HEK293 (cell line): Measurements from ENCODE around the gene SUSD2.
A peak's percentile ranks its signal among the peaks of the same experiment; 100 is the strongest.

Source experiments
- CTCF ChIA-PET: fragments of 350-600 bp; formaldehyde crosslinking; extraction: SDS; loops from one replicate; lab custom pipeline; 2021; ENCODE audit warnings: antibody characterized with exemption; lab: Yijun Ruan, JAX
- POLR2A ChIA-PET: fragments of 300-600 bp; formaldehyde crosslinking; extraction: SDS; loops from one replicate; lab custom pipeline; 2020; ENCODE audit warnings: antibody characterized with exemption, inconsistent platforms; lab: Yijun Ruan, JAX
- H3K27ac ChIP-seq: fragments of 200-500 bp; sonication (Bioruptor generic); 2 replicates; pipeline ENCODE4 v1.5.1; 2014; ENCODE audit warnings: low read depth, low read length, control low read depth, inconsistent platforms; ENCODE audit errors: extremely low read depth
- H3K36me3 ChIP-seq, 2 experiments: fragments of 200-500 bp in 1 of 2; sonication (Bioruptor generic) in 1 of 2; 1 replicate in 1 of 2; 2 replicates in 1 of 2; pipeline ENCODE4 v1.5.1; 2014 to 2017; ENCODE audit warnings: inconsistent platforms in 2 of 2, low read length in 2 of 2; ENCODE audit not compliant: control insufficient read depth in 2 of 2, insufficient read depth in 1 of 2
- H3K4me1 ChIP-seq: fragments of 200-500 bp; sonication (Bioruptor generic); 2 replicates; pipeline ENCODE4 v1.5.1; 2014; ENCODE audit warnings: mild to moderate bottlenecking, low read length, inconsistent platforms; ENCODE audit not compliant: control insufficient read depth, insufficient read depth
- H3K4me3 ChIP-seq: 2 replicates; pipeline ENCODE4 v1.5.1; 2011; ENCODE audit warnings: low read depth, mild to moderate bottlenecking, control low read depth, low read length, moderate library complexity
- H3K9me3 ChIP-seq: fragments of 200-500 bp; sonication (Bioruptor generic); 2 replicates; pipeline ENCODE4 v1.5.1; 2014; ENCODE audit warnings: low read depth, low read length, inconsistent platforms; ENCODE audit not compliant: control insufficient read depth, insufficient read depth
- BCL11A ChIP-seq: fragments of 450-650 bp; formaldehyde crosslinking; IDR thresholded peaks from 2 replicates; pipeline ENCODE4 v1.5.1; 2016; ENCODE audit warnings: low read depth, missing biosample characterization, missing genetic modification characterization
- FEZF1 ChIP-seq: fragments of 450-650 bp; formaldehyde crosslinking; IDR thresholded peaks from 2 replicates; pipeline ENCODE4 v1.5.1; 2016; ENCODE audit warnings: missing biosample characterization, missing genetic modification characterization
- KLF8 ChIP-seq: fragments of 450-650 bp; formaldehyde crosslinking; IDR thresholded peaks from 2 replicates; pipeline ENCODE4 v1.5.1; 2016; ENCODE audit warnings: missing biosample characterization, missing genetic modification characterization
- OVOL3 ChIP-seq: fragments of 450-650 bp; formaldehyde crosslinking; IDR thresholded peaks from 2 replicates; pipeline ENCODE4 v1.5.1; 2016; ENCODE audit warnings: missing biosample characterization, missing genetic modification characterization
- SCRT2 ChIP-seq: fragments of 450-650 bp; formaldehyde crosslinking; IDR thresholded peaks from 2 replicates; pipeline ENCODE4 v1.5.1; 2016; ENCODE audit warnings: missing biosample characterization, missing genetic modification characterization
- SETDB1 ChIP-seq: IDR thresholded peaks from one replicate; pipeline ENCODE4 v1.6.1; 2017; ENCODE audit warnings: mild to moderate bottlenecking, low read length, moderate library complexity, mixed read lengths; ENCODE audit not compliant: insufficient read length
- ZNF133 ChIP-seq: fragments of 450-650 bp; formaldehyde crosslinking; IDR thresholded peaks from 2 replicates; pipeline ENCODE4 v1.5.1; 2016; ENCODE audit warnings: missing biosample characterization, missing genetic modification characterization
- ZNF155 ChIP-seq: fragments of 450-650 bp; formaldehyde crosslinking; IDR thresholded peaks from 2 replicates; pipeline ENCODE4 v1.5.1; 2016; ENCODE audit warnings: missing biosample characterization, missing genetic modification characterization
- ZNF214 ChIP-seq: fragments of 450-650 bp; formaldehyde crosslinking; IDR thresholded peaks from 2 replicates; pipeline ENCODE4 v1.5.1; 2017; ENCODE audit warnings: missing biosample characterization, mild to moderate bottlenecking, missing genetic modification characterization, borderline replicate concordance
- ZNF311 ChIP-seq: fragments of 450-650 bp; formaldehyde crosslinking; IDR thresholded peaks from 2 replicates; pipeline ENCODE4 v1.5.1; 2017; ENCODE audit warnings: missing biosample characterization, missing genetic modification characterization, borderline replicate concordance
- ZNF510 ChIP-seq: fragments of 450-650 bp; formaldehyde crosslinking; IDR thresholded peaks from 2 replicates; pipeline ENCODE4 v1.5.1; 2018; ENCODE audit warnings: mild to moderate bottlenecking, missing genetic modification characterization, missing biosample characterization; ENCODE audit not compliant: insufficient replicate concordance
- ZNF521 ChIP-seq: fragments of 450-650 bp; formaldehyde crosslinking; IDR thresholded peaks from 2 replicates; pipeline ENCODE4 v1.5.1; 2017; ENCODE audit warnings: missing biosample characterization, mild to moderate bottlenecking, missing genetic modification characterization
- ZNF785 ChIP-seq: fragments of 450-650 bp; formaldehyde crosslinking; IDR thresholded peaks from 2 replicates; pipeline ENCODE4 v1.5.1; 2016; ENCODE audit warnings: missing biosample characterization, missing genetic modification characterization
- ZSCAN30 ChIP-seq: fragments of 450-650 bp; IDR thresholded peaks from 2 replicates; pipeline ENCODE4 v1.5.1; 2018; ENCODE audit warnings: missing biosample characterization, mild to moderate bottlenecking, missing genetic modification characterization, moderate library complexity
- ZXDB ChIP-seq: fragments of 450-650 bp; formaldehyde crosslinking; IDR thresholded peaks from 2 replicates; pipeline ENCODE4 v1.5.1; 2016; ENCODE audit warnings: missing biosample characterization, missing genetic modification characterization
- TF ChIP-seq, protein P1 (sequence below): sonication (generic); formaldehyde crosslinking; IDR thresholded peaks from 2 replicates; pipeline ENCODE4 v1.8.1; 2022; ENCODE audit warnings: mild to moderate bottlenecking, moderate library complexity, missing genetic modification reagents
- TF ChIP-seq, protein P2 (sequence below): fragments of 450-650 bp; formaldehyde crosslinking; IDR thresholded peaks from 2 replicates; pipeline ENCODE4 v1.5.1; 2016; ENCODE audit warnings: missing biosample characterization, missing genetic modification characterization
- TF ChIP-seq, protein P3 (sequence below): fragments of 450-650 bp; formaldehyde crosslinking; IDR thresholded peaks from 2 replicates; pipeline ENCODE4 v1.5.1; 2016; ENCODE audit warnings: missing biosample characterization, missing genetic modification characterization, borderline replicate concordance
- TF ChIP-seq, protein P4 (sequence below): fragments of 450-650 bp; formaldehyde crosslinking; IDR thresholded peaks from 2 replicates; pipeline ENCODE4 v1.5.1; 2016; ENCODE audit warnings: missing biosample characterization, missing genetic modification characterization, low read depth
- TF ChIP-seq, protein P5 (sequence below): fragments of 450-650 bp; formaldehyde crosslinking; IDR thresholded peaks from 2 replicates; pipeline ENCODE4 v1.5.1; 2016; ENCODE audit warnings: missing biosample characterization, missing genetic modification characterization

Gene SUSD2

DNA sequence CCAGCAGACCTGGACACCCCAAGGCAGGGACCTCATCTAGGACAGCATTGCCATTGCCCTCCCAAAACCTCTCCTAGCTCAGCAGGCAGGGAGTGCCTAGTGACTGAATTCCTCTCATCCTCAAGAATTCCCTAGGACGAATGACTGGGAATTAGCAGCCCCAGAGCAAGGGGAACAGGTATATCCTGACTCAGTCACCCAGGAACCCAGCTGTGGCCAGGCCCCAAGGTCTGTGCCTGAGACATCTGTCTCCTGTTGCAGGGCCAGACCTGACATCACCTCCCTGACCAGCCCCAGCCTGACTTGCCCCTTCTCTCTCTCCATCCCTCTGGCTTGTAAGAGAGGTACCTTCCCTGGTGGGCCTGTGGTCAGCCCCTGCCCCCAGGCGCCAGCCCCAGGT, 39.0 kb upstream of the SUSD2 start:
- POLR2A ChIA-PET = interaction anchor here (0.5 kb wide), 1 partner anchor 280 kb away, joined by 3 read pairs; no protein-coding TSS in a partner anchor
- Histone ChIP-seq H3K9me3 (no peaks in the 10 kb centered on the region), H3K4me3 (no peak overlapping the region), H3K27ac (no peak overlapping the region), H3K36me3 (peaks cover 10 to 57% of the 10 kb centered on the region in 2 experiments; a peak in 2 of 3 replicates), H3K4me1 (peaks cover 16% of the 10 kb centered on the region)
- CTCF ChIA-PET = interaction anchor here (3.1 kb wide), 1 partner anchor 14 kb away, joined by 16 read pairs; no protein-coding TSS in a partner anchor
- TF ChIP-seq ZNF214 (tag by site-specific recombination) (no peak), ZNF311 (tag by site-specific recombination) (no peak), SCRT2 (0 out of 2 replicates have a peak, but pooled peaks have one; percentile 18)
- TF ChIP-seq, protein P1, sequence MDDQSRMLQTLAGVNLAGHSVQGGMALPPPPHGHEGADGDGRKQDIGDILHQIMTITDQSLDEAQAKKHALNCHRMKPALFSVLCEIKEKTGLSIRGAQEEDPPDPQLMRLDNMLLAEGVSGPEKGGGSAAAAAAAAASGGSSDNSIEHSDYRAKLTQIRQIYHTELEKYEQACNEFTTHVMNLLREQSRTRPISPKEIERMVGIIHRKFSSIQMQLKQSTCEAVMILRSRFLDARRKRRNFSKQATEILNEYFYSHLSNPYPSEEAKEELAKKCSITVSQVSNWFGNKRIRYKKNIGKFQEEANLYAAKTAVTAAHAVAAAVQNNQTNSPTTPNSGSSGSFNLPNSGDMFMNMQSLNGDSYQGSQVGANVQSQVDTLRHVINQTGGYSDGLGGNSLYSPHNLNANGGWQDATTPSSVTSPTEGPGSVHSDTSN = no peak

DNA sequence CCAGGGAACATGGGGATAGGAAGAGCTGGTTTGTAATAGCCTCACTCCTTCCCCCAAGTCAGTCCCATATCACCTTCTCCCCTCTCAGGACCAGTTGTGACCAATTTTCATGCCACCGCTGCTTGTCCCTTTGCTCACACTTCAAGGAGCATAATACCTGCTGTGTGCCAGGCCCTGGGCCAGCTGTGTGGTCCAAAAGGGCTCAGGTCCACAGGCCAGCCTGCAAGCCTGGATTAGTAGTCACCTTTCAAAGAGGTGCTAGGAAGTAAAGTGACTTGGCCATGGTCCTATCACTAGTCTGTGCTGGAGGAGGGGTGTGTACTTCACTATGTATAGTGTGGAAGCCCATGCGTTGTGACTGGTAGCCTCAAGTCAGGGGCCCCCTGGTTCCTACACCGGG, 38.5 kb upstream of the SUSD2 start:
- CTCF ChIA-PET = interaction anchor here (3.1 kb wide), 1 partner anchor 14 kb away, joined by 16 read pairs; no protein-coding TSS in a partner anchor
- TF ChIP-seq ZXDB (tag by site-specific recombination) (no peak), OVOL3 (tag by site-specific recombination) (no peak), SETDB1 (no peak), ZSCAN30 (no peak), ZNF155 (tag by site-specific recombination) (no peak), ZNF785 (no peak), FEZF1 (tag by site-specific recombination) (no peak), KLF8 (no peak), ZNF133 (tag by site-specific recombination) (no peak), BCL11A (tag by site-specific recombination) (no peak), ZNF521 (tag by site-specific recombination) (no peak), ZNF510 (tag by site-specific recombination) (no peak)
- TF ChIP-seq, protein P2, sequence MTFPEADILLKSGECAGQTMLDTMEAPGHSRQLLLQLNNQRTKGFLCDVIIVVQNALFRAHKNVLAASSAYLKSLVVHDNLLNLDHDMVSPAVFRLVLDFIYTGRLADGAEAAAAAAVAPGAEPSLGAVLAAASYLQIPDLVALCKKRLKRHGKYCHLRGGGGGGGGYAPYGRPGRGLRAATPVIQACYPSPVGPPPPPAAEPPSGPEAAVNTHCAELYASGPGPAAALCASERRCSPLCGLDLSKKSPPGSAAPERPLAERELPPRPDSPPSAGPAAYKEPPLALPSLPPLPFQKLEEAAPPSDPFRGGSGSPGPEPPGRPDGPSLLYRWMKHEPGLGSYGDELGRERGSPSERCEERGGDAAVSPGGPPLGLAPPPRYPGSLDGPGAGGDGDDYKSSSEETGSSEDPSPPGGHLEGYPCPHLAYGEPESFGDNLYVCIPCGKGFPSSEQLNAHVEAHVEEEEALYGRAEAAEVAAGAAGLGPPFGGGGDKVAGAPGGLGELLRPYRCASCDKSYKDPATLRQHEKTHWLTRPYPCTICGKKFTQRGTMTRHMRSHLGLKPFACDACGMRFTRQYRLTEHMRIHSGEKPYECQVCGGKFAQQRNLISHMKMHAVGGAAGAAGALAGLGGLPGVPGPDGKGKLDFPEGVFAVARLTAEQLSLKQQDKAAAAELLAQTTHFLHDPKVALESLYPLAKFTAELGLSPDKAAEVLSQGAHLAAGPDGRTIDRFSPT = no peak
- TF ChIP-seq, protein P3, sequence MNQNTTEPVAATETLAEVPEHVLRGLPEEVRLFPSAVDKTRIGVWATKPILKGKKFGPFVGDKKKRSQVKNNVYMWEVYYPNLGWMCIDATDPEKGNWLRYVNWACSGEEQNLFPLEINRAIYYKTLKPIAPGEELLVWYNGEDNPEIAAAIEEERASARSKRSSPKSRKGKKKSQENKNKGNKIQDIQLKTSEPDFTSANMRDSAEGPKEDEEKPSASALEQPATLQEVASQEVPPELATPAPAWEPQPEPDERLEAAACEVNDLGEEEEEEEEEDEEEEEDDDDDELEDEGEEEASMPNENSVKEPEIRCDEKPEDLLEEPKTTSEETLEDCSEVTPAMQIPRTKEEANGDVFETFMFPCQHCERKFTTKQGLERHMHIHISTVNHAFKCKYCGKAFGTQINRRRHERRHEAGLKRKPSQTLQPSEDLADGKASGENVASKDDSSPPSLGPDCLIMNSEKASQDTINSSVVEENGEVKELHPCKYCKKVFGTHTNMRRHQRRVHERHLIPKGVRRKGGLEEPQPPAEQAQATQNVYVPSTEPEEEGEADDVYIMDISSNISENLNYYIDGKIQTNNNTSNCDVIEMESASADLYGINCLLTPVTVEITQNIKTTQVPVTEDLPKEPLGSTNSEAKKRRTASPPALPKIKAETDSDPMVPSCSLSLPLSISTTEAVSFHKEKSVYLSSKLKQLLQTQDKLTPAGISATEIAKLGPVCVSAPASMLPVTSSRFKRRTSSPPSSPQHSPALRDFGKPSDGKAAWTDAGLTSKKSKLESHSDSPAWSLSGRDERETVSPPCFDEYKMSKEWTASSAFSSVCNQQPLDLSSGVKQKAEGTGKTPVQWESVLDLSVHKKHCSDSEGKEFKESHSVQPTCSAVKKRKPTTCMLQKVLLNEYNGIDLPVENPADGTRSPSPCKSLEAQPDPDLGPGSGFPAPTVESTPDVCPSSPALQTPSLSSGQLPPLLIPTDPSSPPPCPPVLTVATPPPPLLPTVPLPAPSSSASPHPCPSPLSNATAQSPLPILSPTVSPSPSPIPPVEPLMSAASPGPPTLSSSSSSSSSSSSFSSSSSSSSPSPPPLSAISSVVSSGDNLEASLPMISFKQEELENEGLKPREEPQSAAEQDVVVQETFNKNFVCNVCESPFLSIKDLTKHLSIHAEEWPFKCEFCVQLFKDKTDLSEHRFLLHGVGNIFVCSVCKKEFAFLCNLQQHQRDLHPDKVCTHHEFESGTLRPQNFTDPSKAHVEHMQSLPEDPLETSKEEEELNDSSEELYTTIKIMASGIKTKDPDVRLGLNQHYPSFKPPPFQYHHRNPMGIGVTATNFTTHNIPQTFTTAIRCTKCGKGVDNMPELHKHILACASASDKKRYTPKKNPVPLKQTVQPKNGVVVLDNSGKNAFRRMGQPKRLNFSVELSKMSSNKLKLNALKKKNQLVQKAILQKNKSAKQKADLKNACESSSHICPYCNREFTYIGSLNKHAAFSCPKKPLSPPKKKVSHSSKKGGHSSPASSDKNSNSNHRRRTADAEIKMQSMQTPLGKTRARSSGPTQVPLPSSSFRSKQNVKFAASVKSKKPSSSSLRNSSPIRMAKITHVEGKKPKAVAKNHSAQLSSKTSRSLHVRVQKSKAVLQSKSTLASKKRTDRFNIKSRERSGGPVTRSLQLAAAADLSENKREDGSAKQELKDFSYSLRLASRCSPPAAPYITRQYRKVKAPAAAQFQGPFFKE = no peak
- TF ChIP-seq, protein P4, sequence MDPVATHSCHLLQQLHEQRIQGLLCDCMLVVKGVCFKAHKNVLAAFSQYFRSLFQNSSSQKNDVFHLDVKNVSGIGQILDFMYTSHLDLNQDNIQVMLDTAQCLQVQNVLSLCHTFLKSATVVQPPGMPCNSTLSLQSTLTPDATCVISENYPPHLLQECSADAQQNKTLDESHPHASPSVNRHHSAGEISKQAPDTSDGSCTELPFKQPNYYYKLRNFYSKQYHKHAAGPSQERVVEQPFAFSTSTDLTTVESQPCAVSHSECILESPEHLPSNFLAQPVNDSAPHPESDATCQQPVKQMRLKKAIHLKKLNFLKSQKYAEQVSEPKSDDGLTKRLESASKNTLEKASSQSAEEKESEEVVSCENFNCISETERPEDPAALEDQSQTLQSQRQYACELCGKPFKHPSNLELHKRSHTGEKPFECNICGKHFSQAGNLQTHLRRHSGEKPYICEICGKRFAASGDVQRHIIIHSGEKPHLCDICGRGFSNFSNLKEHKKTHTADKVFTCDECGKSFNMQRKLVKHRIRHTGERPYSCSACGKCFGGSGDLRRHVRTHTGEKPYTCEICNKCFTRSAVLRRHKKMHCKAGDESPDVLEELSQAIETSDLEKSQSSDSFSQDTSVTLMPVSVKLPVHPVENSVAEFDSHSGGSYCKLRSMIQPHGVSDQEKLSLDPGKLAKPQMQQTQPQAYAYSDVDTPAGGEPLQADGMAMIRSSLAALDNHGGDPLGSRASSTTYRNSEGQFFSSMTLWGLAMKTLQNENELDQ (tag by site-specific recombination) = no peak
- TF ChIP-seq, protein P5, sequence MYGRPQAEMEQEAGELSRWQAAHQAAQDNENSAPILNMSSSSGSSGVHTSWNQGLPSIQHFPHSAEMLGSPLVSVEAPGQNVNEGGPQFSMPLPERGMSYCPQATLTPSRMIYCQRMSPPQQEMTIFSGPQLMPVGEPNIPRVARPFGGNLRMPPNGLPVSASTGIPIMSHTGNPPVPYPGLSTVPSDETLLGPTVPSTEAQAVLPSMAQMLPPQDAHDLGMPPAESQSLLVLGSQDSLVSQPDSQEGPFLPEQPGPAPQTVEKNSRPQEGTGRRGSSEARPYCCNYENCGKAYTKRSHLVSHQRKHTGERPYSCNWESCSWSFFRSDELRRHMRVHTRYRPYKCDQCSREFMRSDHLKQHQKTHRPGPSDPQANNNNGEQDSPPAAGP (tag by site-specific recombination) = no peak
- TF ChIP-seq, all 188 proteins: peak for 0
- Histone ChIP-seq H3K9me3 (no peaks in the 10 kb centered on the region), H3K27ac (no peak overlapping the region), H3K36me3 (peaks cover 10 to 51% of the 10 kb centered on the region in 2 experiments; a peak in 2 of 3 replicates), H3K4me1 (peaks cover 16% of the 10 kb centered on the region), H3K4me3 (no peak overlapping the region)
- POLR2A ChIA-PET = interaction anchor here (0.5 kb wide), 1 partner anchor 279 kb away, joined by 3 read pairs; no protein-coding TSS in a partner anchor
